ENCODE measurements around the gene JAK1.
"Not testable (repeated sequence)": the region's sequence is repeated elsewhere in the genome, so short reads cannot be mapped to it uniquely, and the experiment has no call there.

The JAK1 gene

GRCh38 chr1:64922336-64922735 is 44.0 kb downstream of the JAK1 start:
- DNase-seq (ENCODE audit: low read depth): no peak

- no peak for DNase-seq (ENCODE audit: low read depth)
Measured at GRCh38 chr1:64921771-64922170, 44.6 kb downstream of the JAK1 start.

- no peak for DNase-seq (ENCODE audit: low read depth)
Measured at GRCh38 chr1:64920941-64921589, 45.3 kb downstream of the JAK1 start.

DNA sequence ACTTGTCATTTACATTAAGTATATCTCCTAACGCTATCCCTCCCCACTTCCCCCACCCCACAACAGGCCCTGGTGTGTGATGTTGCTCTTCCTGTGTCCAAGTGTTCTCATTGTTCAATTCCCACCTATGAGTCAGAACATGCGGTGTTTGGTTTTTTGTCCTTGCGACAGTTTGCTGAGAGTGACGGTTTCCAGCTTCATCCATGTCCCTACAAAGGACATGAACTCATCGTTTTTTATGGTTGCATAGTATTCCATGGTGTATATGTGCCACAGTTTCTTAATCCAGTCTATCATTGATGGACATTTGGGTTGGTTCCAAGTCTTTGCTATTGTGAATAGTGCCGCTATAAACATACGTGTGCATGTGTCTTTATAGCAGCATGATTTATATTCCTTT is 47.2 kb downstream of the JAK1 start:
- not testable (repeated sequence) for DNase-seq (ENCODE audit: low read depth)

DNA sequence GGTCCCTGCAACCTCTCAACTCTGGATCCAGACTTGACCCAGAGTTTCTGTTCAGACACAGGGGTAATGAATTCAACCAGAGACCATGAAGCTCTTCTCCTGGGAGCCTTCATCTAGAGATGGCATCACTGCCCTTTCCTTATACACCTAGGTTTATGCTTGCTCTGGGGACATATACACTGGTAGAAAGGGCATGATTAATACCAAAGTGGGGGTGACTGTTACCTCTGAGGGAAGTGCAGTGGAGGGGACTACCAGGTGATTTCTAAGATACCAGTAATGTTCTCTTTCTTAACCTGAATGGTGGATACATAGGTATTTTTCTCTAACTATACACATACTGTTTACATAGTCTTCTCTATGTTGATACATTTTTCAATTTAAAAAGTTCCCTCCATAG is 48.4 kb downstream of the JAK1 start:
- DNase-seq (ENCODE audit: low read depth): no peak

- peak; percentile 99 for DNase-seq (ENCODE audit: low read depth)
Measured at GRCh38 chr1:64917328-64917861, 49.0 kb downstream of the JAK1 start.

DNA sequence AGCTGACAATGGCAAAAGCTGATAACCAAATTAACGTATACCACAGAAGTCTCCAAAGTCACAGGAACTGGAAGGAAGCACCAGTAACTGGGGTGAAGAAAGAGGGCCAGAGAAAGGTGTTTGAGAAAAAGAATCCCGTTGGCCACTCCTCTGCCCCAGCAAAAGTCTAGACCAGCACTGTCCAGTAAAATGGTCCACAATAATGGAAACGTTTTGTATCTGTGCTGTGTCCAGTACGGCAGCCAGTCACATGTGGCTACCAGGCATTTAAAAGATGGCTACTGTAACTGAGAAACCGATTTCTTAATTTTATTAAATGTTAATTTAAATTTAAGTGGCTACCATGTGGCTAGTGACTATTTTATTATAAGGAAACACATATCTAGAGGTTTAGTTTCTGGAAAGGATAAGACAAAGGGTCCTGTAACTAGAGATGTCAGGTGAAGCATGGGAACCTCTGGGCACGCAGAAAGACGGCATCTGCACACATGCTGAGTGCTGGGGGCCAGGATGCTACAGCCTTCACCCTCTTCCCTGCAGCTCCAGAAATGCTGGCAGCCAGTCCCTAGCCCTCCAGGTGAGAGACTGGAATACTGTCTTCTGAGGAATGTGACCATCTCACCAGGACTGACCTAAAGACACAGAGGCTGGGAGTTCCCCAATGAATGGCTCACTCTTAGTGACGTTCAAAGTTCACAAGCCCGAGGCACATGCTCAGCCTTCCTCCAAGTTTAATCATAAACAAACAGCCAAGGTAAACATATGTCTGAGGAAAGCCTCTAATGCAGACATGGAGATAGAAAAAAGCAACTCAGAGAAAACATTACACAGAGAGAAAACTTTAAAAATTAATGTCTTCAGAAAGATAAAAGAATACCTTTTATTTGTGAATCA is 50.7 kb downstream of the JAK1 start:
- no peak for DNase-seq (ENCODE audit: low read depth)

- no peak for DNase-seq (ENCODE audit: low read depth)
Measured at GRCh38 chr1:64913361-64914015, 52.9 kb downstream of the JAK1 start.

DNA sequence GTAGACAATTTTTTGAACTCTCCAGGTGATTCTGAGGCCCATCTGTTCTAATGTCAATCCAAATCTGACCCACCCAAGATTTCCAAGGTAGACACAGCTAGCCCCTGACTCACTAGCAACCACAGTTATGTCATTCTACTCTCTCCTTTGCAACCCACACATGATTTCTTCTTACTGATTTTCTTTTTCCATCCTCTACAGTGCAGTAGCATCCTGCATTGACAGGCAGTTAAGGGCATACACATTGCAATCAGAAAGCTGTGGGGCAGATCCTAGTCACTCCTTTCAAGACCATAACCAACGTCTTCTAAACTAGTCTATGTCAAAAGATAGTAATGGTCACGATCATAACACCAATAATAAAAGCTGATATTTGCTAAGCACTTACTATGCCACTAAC is 54.2 kb downstream of the JAK1 start:
- DNase-seq (ENCODE audit: low read depth): no peak

DNA sequence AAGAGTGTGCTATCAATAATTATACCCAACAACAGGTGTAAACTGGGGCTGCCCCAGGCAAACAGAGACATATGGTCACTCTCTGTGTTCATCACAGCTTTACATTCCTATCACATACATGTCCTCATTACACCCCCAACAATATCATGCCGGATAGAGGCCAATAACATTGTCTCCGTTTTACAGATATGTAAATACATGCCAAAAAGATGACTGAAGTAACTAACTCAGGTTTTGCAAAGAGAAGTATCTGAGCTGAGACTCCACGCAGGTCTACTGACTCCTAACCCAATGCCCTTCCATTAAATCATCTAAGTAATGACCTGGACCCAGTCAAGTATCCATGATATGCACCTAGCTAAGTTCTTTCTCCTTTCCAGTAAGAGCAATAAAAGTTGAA is 55.0 kb downstream of the JAK1 start:
- no peak for DNase-seq (ENCODE audit: low read depth)

DNA sequence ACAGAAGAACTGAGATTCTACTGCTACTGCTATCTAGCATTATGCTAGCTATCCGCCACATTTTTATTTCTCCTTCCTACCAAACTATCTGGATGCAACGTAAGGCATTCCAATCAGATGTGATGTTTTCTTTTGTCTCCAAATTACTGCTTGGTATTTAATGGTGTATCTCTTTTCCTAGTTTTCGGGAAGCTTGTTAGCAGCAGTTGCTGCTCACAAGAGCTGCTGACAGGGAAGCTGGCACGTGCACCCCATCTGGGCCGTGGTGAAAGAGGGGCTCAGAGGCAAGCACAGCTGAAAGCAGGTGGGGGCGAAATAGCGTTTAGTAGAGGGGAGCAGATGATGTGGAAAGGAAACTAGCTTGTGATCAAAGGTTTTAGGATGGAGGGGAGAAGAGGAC is 57.3 kb downstream of the JAK1 start:
- DNase-seq (ENCODE audit: low read depth): no peak

GRCh38 chr1:64908575-64908974 is 57.8 kb downstream of the JAK1 start:
- no peak for DNase-seq (ENCODE audit: low read depth)

DNA sequence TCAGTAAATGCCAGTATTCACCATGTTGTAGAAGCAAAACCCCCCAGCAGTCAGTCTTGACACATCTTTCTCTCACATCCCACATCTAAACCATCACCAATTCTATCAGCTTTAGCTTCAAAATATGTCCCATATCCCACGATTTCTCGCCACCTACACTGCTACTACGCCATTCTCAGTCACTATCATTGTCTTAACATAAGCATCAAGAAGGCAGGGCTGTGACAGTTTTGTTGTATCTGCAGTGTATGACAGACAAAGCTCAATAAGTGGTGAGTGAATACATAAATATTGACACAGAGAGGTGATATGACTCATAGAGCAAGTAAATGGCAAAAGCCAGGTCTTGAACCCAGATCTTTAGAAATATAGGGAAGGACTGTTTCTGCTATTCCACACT is 59.9 kb downstream of the JAK1 start:
- no peak for DNase-seq (ENCODE audit: low read depth)

DNA sequence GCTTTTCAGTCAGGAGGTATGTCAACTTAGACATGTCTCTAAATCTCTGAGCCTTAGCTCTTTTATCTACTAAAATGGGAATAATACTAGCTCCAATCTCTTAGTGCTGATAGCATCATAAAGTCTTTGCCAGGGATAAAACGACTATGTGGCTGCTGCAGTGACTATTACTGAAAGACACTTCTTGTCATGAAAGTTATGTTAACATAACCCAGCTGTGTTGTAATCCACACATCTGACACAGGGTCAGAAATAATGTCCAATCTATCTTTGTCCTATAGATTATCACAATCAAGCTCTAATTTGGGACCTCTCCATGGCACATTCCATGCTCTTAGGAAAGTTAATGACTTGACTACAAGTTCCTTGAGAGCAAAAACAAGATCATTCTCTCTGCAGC is 62.8 kb downstream of the JAK1 start:
- no peak for DNase-seq (ENCODE audit: low read depth)

GRCh38 chr1:64901663-64902062 is 64.7 kb downstream of the JAK1 start:
- DNase-seq (ENCODE audit: low read depth): no peak

DNA sequence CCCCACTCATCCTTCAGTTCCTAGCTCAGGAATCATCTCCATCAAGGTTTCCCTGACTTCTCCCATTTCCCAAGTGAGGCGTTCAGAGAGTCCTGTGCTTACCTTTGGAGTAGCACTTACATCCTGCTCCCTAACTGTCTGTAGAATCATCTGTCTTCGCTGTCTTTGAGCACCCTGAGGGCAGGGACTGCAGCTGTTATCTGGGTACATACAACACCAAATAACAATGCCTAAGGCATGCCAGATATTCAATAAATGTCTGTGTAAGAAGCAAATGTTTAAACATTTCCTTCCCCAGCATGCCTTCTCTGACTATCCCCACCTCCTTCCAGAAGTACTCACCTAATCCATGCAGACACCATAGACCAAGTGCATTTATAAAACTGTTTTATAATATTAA is 65.4 kb downstream of the JAK1 start:
- DNase-seq (ENCODE audit: low read depth): no peak

DNA sequence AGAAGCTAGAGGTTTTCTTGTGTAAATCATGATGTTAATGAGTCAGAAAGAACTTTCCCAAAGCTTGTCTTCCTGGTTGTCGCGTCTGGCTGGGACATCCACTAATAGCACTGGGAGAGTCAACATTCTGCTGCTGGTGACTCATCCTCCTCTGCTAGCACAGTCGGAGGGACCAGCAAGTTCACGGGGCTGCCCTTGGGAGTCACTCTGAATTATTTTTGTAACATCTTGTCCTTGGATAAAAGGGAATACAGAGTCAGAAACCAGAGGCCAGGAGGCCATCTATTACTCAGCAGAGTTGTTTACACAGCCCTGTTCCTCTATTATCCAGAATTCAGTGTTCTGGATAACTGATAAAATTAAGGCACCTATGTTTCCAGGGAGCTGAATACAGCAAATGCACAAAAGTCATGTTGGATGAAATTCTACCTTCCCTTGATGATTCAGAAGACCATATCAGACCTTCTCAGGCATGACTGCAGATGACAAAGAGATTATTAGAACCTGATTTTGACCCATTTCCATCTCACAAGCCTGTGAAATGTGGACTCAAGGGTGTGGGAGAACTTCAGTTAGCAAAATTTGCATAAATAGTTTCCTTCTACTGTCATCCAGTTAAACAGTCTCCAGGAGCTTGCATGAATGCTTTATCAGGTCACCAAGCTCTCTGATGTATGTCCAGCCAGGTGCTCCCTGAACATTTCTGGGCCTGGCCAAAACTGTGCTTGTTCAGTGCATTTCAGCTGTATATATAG is 68.1 kb downstream of the JAK1 start:
- peak; percentile 88 for DNase-seq (ENCODE audit: low read depth)

- no peak for DNase-seq (ENCODE audit: low read depth)
Measured at GRCh38 chr1:64896551-64896950, 69.8 kb downstream of the JAK1 start.

DNA sequence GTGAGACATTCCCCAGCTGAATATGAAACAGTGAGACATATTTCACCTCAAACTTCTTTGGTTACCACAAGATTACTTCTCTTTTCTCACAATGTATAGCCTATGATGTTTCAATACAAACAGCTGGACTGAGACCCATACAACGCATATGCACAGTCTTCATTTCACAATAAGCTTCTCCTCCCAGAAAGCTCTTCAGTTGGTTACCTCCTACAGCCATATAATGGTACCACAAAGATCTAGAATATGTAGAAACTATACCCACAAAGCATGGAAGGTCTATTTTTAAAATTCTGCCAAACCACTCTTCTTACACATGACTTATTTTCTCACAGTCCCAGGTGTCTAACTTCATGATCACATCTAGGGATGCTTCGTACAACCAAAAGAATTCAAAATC is 70.8 kb downstream of the JAK1 start:
- no peak for DNase-seq (ENCODE audit: low read depth)

- DNase-seq (ENCODE audit: low read depth): no peak
Measured at GRCh38 chr1:64894438-64895196, 71.7 kb downstream of the JAK1 start.

GRCh38 chr1:64893921-64894320 is 72.4 kb downstream of the JAK1 start:
- DNase-seq (ENCODE audit: low read depth): no peak

All from GM04503 (cell line).